ENCODE results near the gene CRIP3. TPM values are rescaled to one million over a fixed set of nuclear protein-coding genes. Genes with fewer than 3 reads are reported as not detected.
A peak's percentile ranks its signal among the peaks of the same experiment; 100 is the strongest.

CRIP3 gene
- total and polyA plus RNA-seq, 2 of the 13 experiments (the other 11 are each of a cell fraction or from before 2014, with no cell fraction given): 6.3 to 9.3 TPM

GRCh38 chr6:43267619-43268354, 40.8 kb downstream of the CRIP3 start (continued):
- TF ChIP-seq RERE (CRISPR knock-in tag; IDR thresholded peaks at IDR 0.05; ENCODE audit: low read depth): peak; percentile 100
- TF ChIP-seq HBP1 (CRISPR knock-in tag; IDR thresholded peaks at IDR 0.05; ENCODE audit: low read depth): peak; percentile 96
- TF ChIP-seq ZNF225 (CRISPR knock-in tag; IDR thresholded peaks at IDR 0.05): peak; percentile 99
- peak; percentile 99 for TF ChIP-seq ZNF891 (CRISPR knock-in tag; IDR thresholded peaks at IDR 0.05)
- peak; percentile 97 for TF ChIP-seq MEIS2 (CRISPR knock-in tag; IDR thresholded peaks at IDR 0.05)
- TF ChIP-seq ZNF609 (CRISPR knock-in tag; IDR thresholded peaks at IDR 0.05; ENCODE audit: borderline replicate concordance): peak; percentile 100
- peak; percentile 79 for TF ChIP-seq KMT2B (CRISPR knock-in tag; IDR thresholded peaks at IDR 0.05)
- peak; percentile 79 for TF ChIP-seq ZNF740 (CRISPR knock-in tag; IDR thresholded peaks at IDR 0.05)
- TF ChIP-seq HNRNPLL (IDR thresholded peaks at IDR 0.05; ENCODE audit: low read depth, low read length, poor library complexity, severe bottlenecking): no peak
- peak; percentile 99 for TF ChIP-seq ZBTB20 (CRISPR knock-in tag; IDR thresholded peaks at IDR 0.05; ENCODE audit: borderline replicate concordance, low read depth)
- TF ChIP-seq RFX5 (IDR thresholded peaks at IDR 0.05; ENCODE audit: low read depth, low read length): no peak
- peak; percentile 100 for TF ChIP-seq RCOR2 (CRISPR knock-in tag; IDR thresholded peaks at IDR 0.05)
- peak; percentile 98 for TF ChIP-seq PHF5A (CRISPR knock-in tag; IDR thresholded peaks at IDR 0.05; ENCODE audit: low read depth, unreplicated experiment)
- peak; percentile 65 for TF ChIP-seq STAG1 (CRISPR knock-in tag; IDR thresholded peaks at IDR 0.05)
- TF ChIP-seq MEF2D (CRISPR knock-in tag; IDR thresholded peaks at IDR 0.05): peak; percentile 99
- peak; percentile 70 for TF ChIP-seq MAF1 (CRISPR knock-in tag; IDR thresholded peaks at IDR 0.05; ENCODE audit: borderline replicate concordance)
